ENCODE data around the gene ABHD5. TPM values are rescaled to one million over a fixed set of nuclear protein-coding genes. Genes with fewer than 3 reads are reported as not detected.

Gene ABHD5
- total and polyA plus RNA-seq, 2 donors from 2014 or later = 19.0 to 21.1 TPM

DNA sequence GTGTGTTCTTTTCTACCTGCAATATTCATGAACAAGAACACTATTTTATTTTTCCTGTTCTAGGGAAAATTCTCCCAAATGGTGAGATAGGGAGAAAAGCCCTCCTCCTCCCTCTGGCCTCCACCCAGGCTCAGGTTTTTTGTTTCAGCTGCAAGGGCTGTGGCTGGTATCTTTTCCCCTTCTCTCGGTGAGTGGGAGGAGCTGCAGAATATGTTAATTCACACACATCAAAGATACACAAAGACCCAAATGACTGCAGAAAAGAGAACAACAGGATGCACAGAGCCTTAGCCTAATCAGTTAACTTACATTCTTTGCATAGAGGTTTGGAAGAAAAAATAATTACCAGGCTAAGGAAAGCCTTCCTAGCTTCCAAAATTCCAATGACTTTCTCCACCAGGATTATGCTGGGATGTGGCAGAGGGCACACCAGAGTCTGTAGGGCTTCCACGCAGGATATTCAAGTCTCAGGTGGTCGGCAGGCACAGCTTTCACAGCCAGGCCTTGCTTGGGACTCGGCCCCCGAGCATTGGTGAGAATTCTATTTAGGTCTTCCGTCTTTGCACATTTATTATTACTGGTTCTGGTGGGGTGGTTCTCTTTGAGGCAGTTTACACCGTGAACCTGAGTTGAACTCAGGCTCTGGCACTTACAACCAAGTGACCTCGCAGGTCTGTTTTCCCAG is 64.9 kb downstream of the ABHD5 start:
- FAIRE-seq (no peak), DNase-seq (no peak)
- H3K27me3 ChIP-seq (ENCODE audit: control insufficient read depth, insufficient read depth, low read length) = no peaks in the 10 kb centered on the region
- no peak overlapping the region for H3K4me3 ChIP-seq (ENCODE audit: low read length in 3 of 3)
- H3K4me1 ChIP-seq (ENCODE audit: control insufficient read depth in 2 of 3, insufficient read depth in 2 of 3, low read depth in 1 of 3, low read length in 3 of 3) = peaks cover 0 to 13% (median 4%) of the 10 kb centered on the region in 3 donors
- no peak overlapping the region for H3K9ac ChIP-seq (ENCODE audit: low read length in 3 of 3)
- intact Hi-C loops (cut with DNase I) = no loop called here
- H3K36me3 ChIP-seq (ENCODE audit: control insufficient read depth in 2 of 3, insufficient read depth in 3 of 3, low read length in 3 of 3) = no peaks in the 10 kb centered on the region
- H3K27ac ChIP-seq (ENCODE audit: low read depth in 2 of 2, low read length in 2 of 2) = no peak overlapping the region
- TF ChIP-seq, protein P1, sequence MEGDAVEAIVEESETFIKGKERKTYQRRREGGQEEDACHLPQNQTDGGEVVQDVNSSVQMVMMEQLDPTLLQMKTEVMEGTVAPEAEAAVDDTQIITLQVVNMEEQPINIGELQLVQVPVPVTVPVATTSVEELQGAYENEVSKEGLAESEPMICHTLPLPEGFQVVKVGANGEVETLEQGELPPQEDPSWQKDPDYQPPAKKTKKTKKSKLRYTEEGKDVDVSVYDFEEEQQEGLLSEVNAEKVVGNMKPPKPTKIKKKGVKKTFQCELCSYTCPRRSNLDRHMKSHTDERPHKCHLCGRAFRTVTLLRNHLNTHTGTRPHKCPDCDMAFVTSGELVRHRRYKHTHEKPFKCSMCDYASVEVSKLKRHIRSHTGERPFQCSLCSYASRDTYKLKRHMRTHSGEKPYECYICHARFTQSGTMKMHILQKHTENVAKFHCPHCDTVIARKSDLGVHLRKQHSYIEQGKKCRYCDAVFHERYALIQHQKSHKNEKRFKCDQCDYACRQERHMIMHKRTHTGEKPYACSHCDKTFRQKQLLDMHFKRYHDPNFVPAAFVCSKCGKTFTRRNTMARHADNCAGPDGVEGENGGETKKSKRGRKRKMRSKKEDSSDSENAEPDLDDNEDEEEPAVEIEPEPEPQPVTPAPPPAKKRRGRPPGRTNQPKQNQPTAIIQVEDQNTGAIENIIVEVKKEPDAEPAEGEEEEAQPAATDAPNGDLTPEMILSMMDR (IDR thresholded peaks at IDR 0.05; ENCODE audit: borderline replicate concordance, extremely low read depth, insufficient read depth) = no peak
- H3K9me3 ChIP-seq (ENCODE audit: control insufficient read depth in 2 of 3, insufficient read depth in 1 of 3, low read length in 3 of 3) = no peaks in the 10 kb centered on the region

DNA sequence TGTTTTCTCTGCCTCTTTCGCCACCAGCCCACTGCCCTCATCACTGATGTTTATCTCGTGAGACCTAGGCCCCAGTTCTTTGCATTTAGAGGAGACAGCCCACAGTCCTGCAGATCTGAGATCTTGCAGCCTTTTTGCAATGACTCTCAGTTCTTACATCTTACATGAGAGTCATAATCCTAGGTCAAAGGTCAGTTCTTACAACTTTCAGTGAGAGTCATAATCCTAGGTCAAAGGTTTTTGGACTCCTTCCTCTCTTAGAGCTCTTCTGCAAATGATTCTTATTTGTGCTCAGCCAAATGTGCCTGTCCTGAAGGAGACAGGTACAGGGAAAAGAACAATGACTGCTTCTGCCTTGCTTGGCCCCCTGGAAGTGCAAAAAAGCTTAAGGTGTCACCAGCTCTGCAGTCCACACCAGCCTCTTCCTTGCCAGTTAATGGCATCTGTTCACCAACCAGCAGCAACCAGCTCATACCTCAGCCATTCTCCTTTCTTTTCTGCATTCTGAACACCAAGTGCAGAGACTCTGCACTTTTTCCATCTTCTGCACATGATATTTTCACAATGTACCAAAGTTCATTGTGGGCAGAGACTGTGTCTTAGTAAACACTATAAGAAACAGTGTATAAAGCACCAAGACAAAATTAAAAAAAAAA is 67.1 kb downstream of the ABHD5 start:
- FAIRE-seq = no peak
- TF ChIP-seq, protein P1 (IDR thresholded peaks at IDR 0.05; ENCODE audit: borderline replicate concordance, extremely low read depth, insufficient read depth) = no peak
- intact Hi-C loops (cut with DNase I) = no loop called here

DNA sequence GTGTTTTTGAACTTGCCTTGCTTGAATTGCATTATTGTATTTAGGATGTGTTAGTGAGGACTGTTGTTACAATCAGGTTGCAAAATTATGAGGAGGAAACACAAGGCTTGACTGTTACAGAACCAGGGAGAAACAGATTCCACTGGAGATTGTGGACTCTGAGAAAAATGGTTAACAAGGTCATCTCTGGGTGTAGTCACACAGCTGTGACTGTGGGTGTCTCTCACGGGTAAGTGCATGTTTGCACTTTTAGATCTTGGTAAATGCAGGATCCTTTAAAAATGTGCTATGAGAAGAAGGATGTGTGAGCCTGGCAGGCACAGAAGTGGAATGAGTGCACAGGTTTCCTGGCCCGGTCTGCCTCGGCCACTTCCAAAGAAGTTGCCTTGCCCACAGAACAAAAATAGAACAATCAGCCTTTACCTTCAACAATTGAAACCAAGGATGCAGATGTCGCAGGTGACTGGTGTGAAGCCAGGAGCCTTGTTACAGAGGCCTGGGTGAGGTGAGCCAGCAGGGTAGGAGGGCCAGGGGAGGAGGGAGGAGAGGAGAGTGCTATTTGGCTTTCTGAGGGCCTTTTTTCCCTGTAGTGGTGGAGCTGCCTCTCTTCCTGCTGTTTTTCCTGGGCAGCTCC is 68.0 kb downstream of the ABHD5 start:
- Histone ChIP-seq H3K4me3 (ENCODE audit: low read length in 3 of 3) (no peak overlapping the region), H3K9me3 (ENCODE audit: control insufficient read depth in 2 of 3, insufficient read depth in 1 of 3, low read length in 3 of 3) (no peaks in the 10 kb centered on the region), H3K27ac (ENCODE audit: low read depth in 2 of 2, low read length in 2 of 2) (peak overlapping the region; percentile 15 to 16), H3K4me1 (ENCODE audit: control insufficient read depth in 2 of 3, insufficient read depth in 2 of 3, low read depth in 1 of 3, low read length in 3 of 3) (peaks cover 0 to 13% (median 4%) of the 10 kb centered on the region in 3 donors), H3K27me3 (ENCODE audit: control insufficient read depth, insufficient read depth, low read length) (no peaks in the 10 kb centered on the region), H3K36me3 (ENCODE audit: control insufficient read depth in 2 of 3, insufficient read depth in 3 of 3, low read length in 3 of 3) (no peaks in the 10 kb centered on the region), H3K9ac (ENCODE audit: low read length in 3 of 3) (no peak overlapping the region)
- TF ChIP-seq, protein P1 (IDR thresholded peaks at IDR 0.05; ENCODE audit: borderline replicate concordance, extremely low read depth, insufficient read depth) = no peak
- FAIRE-seq (no peak), DNase-seq (no peak)
- intact Hi-C loops (cut with DNase I) = no loop called here

More for the DNA sequence above, 67.1 kb downstream of the ABHD5 start:
- no peaks in the 10 kb centered on the region for H3K27me3 ChIP-seq (ENCODE audit: control insufficient read depth, insufficient read depth, low read length)
- H3K9me3 ChIP-seq (ENCODE audit: control insufficient read depth in 2 of 3, insufficient read depth in 1 of 3, low read length in 3 of 3) = no peaks in the 10 kb centered on the region
- H3K9ac ChIP-seq (ENCODE audit: low read length in 3 of 3) = no peak overlapping the region
- no peak for DNase-seq
- H3K27ac ChIP-seq (ENCODE audit: low read depth in 2 of 2, low read length in 2 of 2) = no peak overlapping the region
- no peaks in the 10 kb centered on the region for H3K36me3 ChIP-seq (ENCODE audit: control insufficient read depth in 2 of 3, insufficient read depth in 3 of 3, low read length in 3 of 3)
- H3K4me3 ChIP-seq (ENCODE audit: low read length in 3 of 3) = no peak overlapping the region
- peaks cover 0 to 13% (median 4%) of the 10 kb centered on the region in 3 donors for H3K4me1 ChIP-seq (ENCODE audit: control insufficient read depth in 2 of 3, insufficient read depth in 2 of 3, low read depth in 1 of 3, low read length in 3 of 3)

Data from kidney (tissue), 14 donors.